Activated naive CD4-positive, alpha-beta T cell treated with Interleukin-2 at 50 U/mL for 16 hours (primary cell): ENCODE results near the gene AQP10.
"Not testable (repeated sequence)": the region's sequence is repeated elsewhere in the genome, so short reads cannot be mapped to it uniquely, and the experiment has no call there.

Source experiments
- DNase-seq: peaks from one replicate; pipeline ENCODE4 v3.0.0-alpha.2; 2020

The AQP10 gene

DNA sequence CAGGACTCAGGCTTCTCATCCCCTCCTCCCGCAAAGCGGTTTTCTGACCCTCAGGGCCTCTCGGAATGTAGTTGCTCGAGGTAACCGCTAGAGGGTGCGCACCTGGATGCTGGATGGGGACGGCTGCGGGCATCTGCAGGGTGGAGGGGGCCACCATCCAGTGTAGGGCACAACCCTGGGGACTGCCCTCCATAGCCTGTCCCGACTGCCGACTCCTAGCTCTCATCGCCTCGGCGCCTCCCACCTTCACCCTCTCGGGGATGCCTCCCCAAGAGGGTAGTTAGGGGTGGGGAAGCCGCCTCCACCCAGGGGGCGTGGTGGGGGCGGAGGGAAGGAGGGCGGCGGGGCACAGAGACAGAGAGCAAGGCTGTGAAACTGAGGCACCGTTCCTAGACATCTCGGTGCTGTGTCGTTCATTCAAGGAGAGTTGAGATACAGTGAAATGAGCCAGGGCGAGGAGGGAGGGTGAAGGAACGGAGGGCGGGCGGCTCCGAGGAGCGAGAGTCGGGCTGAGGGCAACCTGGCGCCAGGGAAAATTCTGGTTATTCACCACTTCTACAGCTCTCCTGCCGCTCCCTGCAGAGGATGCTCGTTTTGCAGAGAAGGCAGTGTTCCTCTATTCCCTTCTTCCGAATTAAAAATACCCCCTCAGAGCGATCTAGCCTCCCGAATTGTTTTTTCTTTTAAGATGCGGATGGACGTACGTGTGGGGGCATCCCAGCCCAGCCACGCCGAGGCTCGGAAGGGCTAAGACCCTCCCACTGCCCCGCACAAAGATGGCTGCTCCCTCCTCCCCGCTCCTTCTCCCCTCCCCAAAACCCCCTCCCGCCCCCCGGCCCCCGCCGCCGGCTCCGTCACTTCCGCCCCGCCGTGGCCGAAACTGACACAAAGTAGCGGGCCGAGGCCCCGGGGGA, 4.0 kb downstream of the AQP10 start, which contains the start of gene ATP8B2:
TSS of gene ATP8B2 (plus strand) at position 857 of the 914 bp plus-strand sequence. CDS start 2,617 bp downstream, outside the sequence.
- peak; percentile 84 for DNase-seq

GRCh38 chr1:154325583-154326545, 5.0 kb downstream of the AQP10 start:
- peak; percentile 54 for DNase-seq

GRCh38 chr1:154326546-154327465, 5.9 kb downstream of the AQP10 start:
- no peak for DNase-seq

DNA sequence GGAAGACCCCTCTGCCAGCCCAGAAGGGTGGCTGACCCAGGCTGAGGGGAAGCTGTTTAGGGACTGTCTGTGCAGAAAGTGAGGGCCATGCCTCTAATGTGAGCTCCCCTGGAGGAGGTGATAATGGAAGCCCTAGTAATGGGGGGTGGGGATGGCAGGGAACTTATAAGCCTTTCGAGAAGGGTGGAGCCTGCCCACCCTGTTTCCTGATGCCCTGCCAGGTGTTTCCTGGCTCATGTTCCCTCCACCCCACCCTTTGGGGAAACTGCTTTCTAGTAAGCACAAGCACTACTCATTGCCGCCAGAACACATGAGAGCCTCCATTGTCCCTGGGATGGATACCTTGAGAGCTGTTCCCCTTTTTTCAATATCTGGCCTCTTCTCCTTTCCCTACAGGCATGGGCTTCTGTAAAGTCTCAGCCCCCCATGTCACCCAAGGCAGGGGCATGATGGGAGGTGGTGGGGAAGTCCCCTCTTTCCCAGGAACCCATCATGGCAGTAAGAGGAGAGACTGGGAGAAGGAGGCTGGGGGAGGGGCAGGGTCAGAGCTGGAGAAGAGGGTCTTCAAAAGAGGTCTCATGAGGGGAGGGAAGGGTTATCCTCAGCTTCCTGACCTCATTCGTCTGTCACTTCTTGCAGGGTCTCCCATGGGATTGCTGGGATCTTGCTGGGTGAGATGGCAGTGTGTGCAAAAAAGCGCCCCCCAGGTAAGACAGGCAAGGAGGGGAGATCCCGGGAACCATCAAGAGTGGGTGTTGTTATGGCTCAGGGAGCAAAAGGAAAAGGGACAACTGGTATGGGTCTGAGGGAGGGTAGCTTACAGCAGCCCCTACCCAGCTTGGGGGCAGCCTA, 6.8 kb downstream of the AQP10 start:
- no peak for DNase-seq

- peak; percentile 91 for DNase-seq
Measured at GRCh38 chr1:154328318-154329151, 7.6 kb downstream of the AQP10 start.

DNA sequence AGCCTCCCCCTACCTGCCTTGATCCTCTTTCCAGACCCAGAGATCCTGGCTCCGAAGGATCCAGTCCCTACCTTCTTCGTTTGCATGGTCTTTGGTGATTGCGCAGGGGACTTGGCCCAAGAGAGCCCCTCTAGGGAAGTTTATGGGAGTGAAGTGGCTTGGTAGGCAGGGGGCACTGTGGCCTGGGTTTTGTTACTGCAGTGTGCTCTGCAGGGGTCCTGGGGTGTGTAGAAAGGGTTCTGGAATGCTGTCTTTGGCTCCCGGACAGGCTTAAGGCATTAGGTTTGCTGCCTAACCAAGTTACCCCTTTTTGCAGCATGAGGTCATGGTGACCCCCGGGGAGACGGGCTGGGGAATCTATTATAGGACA, 8.2 kb downstream of the AQP10 start:
- no peak for DNase-seq

GRCh38 chr1:154329551-154330131, 8.7 kb downstream of the AQP10 start:
- DNase-seq, result no peak

DNA sequence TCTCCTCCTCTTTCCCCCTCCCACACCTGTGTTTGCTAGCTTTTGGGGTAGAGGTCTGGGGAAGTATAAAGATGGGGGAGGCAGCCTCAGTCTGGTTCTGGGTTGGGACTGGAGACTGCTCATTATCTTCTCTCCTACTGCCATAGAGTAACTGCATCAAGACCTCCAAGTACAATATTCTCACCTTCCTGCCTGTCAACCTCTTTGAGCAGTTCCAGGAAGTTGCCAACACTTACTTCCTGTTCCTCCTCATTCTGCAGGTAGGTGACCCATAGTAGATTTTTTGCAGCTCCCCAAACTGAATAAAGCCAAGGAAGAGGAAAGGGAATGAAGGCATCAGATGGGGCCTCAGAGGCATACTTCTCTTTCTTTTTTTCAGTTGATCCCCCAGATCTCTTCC, 9.8 kb downstream of the AQP10 start:
- DNase-seq, result no peak

- DNase-seq, result no peak
Measured at GRCh38 chr1:154334079-154335024, 13.5 kb downstream of the AQP10 start.

GRCh38 chr1:154335025-154335714, 14.3 kb downstream of the AQP10 start:
- peak; percentile 92 for DNase-seq

DNA sequence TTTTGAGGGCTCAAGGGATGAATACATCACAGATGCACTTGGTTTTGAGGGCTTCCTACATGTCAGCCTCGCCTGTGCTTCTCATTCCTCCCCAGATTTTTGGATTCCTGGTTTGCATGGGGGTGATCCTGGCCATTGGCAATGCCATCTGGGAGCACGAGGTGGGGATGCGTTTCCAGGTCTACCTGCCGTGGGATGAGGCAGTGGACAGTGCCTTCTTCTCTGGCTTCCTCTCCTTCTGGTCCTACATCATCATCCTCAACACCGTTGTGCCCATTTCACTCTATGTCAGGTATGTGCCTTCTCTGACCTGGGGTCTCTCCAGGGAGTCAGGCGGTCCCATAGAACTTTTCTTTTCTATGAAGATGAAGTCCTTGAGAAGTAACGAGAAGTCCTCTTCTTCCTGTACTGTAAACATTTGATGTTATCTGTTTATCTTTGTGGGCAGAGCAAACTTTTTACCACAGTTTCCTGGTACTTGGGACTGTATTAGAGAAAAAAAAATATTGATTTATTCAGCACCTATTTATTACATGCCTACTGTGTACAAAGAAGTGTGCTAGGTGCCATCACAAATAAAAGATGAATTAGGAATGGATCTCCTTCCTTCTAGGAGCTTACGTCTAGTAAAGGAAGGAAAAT, 16.5 kb downstream of the AQP10 start:
- no peak for DNase-seq

DNA sequence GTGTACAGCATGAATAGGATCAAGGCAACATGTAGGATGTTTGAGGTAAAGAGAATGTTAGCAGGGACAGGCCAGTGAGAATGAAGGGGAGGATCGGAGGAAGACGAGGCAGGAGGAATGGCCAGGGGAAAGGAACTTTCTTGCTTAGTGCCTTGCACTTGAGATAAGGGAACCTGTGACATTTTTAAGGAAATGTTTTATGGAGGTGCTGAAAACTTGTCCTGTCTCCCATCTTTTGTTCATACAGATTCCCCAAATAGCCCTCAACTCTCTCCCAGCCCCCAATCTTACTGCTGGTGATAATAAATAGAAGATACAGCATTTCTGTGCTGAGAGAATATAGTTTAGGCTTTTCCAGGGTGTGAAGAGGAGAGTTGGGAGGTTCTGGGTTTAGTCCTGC, 18.0 kb downstream of the AQP10 start:
- DNase-seq, result no peak

GRCh38 chr1:154341366-154341765, 20.5 kb downstream of the AQP10 start:
- DNase-seq, result not testable (repeated sequence)

- peak; percentile 23 for DNase-seq
Measured at GRCh38 chr1:154342132-154342531, 21.2 kb downstream of the AQP10 start.

DNA sequence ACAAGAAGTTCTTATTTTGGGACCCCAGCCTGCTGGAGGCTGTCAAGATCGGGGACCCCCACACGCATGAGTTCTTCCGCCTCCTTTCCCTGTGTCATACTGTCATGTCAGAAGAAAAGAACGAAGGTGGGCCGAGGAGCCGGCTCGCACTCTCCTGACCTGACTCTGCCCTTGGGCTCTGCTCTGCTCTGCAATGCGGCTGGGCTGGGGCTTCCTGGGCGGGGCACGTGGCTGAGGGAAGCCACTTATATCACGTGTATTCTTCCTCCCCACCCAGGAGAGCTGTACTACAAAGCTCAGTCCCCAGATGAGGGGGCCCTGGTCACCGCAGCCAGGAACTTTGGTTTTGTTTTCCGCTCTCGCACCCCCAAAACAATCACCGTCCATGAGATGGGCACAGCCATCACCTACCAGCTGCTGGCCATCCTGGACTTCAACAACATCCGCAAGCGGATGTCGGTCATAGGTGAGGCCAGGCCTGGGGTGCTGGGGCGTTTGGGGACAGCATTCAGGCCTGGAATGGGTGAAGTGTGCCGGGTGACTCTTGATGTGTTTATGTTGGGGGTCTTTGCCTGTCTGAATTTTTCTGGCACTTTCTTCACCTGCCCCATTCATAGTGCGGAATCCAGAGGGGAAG, 22.1 kb downstream of the AQP10 start:
- DNase-seq, result peak; percentile 77

DNA sequence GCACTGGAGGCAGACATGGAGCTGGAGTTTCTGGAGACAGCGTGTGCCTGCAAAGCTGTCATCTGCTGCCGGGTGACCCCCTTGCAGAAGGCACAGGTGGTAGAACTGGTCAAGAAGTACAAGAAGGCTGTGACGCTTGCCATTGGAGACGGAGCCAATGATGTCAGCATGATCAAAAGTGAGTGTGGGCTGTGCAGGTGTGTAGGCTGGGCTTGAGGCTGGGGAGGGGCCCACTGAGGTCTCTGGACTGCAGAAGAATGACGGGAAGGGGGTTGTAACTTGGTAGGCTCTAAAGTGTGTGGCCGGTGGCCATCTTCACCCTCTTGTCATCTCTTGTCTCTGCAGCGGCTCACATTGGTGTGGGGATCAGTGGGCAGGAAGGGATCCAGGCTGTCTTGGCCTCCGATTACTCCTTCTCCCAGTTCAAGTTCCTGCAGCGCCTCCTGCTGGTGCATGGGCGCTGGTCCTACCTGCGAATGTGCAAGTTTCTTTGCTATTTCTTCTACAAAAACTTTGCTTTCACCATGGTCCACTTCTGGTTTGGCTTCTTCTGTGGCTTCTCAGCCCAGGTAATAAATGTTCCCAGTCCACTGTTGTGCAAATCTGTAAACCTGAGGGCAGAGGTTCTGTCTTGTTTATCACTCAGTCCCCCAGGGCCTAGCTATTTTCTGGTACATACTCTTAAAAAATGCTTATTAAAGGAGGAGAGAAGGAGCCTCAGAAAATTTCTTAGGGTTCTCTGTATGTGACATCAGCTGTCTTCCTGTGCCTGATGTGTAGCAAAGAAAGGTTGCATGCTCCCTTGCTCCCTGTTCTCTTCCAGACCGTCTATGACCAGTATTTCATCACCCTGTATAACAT, 24.3 kb downstream of the AQP10 start:
- peak; percentile 80 for DNase-seq
